Kidney (tissue), 14 donors: ENCODE measurements around the gene VSX1. TPM values are rescaled to one million over a fixed set of nuclear protein-coding genes. Genes with fewer than 3 reads are reported as not detected.

Experiments
- DNase-seq, 5 donors: peaks; one replicate each; pipeline ENCODE4 v3.0.0-alpha.2; 2013 to 2020
- FAIRE-seq: peaks from 2 replicates; lab custom pipeline; 2012; peaks lifted over from hg19 to GRCh38; lab: Jason Lieb, UNC
- H3K27ac ChIP-seq, 2 donors: one replicate each; pipeline ENCODE4 v1.7.0; 2013; ENCODE audit warnings: low read depth in 2 of 2, low read length in 2 of 2, inconsistent platforms in 1 of 2
- H3K27me3 ChIP-seq: one replicate; pipeline ENCODE4 v1.7.1; 2013; ENCODE audit warnings: low read length, inconsistent platforms; ENCODE audit not compliant: control insufficient read depth, insufficient read depth
- H3K36me3 ChIP-seq, 3 donors: one replicate each; pipeline versions ENCODE4 v1.7.0 to v1.7.1; 2013; ENCODE audit warnings: low read length in 3 of 3, control low read depth in 1 of 3, inconsistent platforms in 1 of 3; ENCODE audit not compliant: insufficient read depth in 3 of 3, control insufficient read depth in 2 of 3
- H3K4me1 ChIP-seq, 3 donors: one replicate each; pipeline versions ENCODE4 v1.7.0 to v1.7.1; 2013; ENCODE audit warnings: low read length in 3 of 3, inconsistent platforms in 1 of 3, low read depth in 1 of 3; ENCODE audit not compliant: control insufficient read depth in 2 of 3, insufficient read depth in 2 of 3
- H3K4me3 ChIP-seq, 3 donors: one replicate each; pipeline versions ENCODE4 v1.7.0 to v1.8.1; 2013; ENCODE audit warnings: low read length in 3 of 3, control low read depth in 1 of 3, inconsistent platforms in 1 of 3
- H3K9ac ChIP-seq, 3 donors: one replicate each; pipeline versions ENCODE4 v1.7.0 to v1.7.1; 2013; ENCODE audit warnings: low read length in 3 of 3, control low read depth in 1 of 3, inconsistent platforms in 1 of 3
- H3K9me3 ChIP-seq, 3 donors: one replicate each; pipeline versions ENCODE4 v1.7.0 to v1.7.1; 2013; ENCODE audit warnings: low read length in 3 of 3, control low read depth in 1 of 3, inconsistent platforms in 1 of 3; ENCODE audit not compliant: control insufficient read depth in 2 of 3, insufficient read depth in 1 of 3
- intact Hi-C: fragments of 100-400 bp; cut with DNase I; formaldehyde crosslinking; loops from one replicate; pipeline ENCODE4 v1.11.1; 2022
- polyA plus RNA-seq: library from polyadenylated mRNA; stranded (reverse); fragments of 350-450 nt; fragmentation: Illumina TruSeq; extraction: RNeasy Lipid Tissue Mini Kit (QIAGEN cat#74804); gene quantifications from one replicate; pipeline ENCODE4 v1.2.3, GENCODE V29; 2014; ENCODE audit warnings: low read depth, low replicate concordance; ENCODE audit not compliant: insufficient read depth
- total RNA-seq: library from RNA; stranded (reverse); fragmentation: NEBNext Ultra II Directional; extraction: Animal tissue kit (Norgen Biotek cat#: 25700); gene quantifications from one replicate; pipeline ENCODE4 v1.2.1, GENCODE V29; 2021
- TF ChIP-seq, protein P1 (sequence below): IDR thresholded peaks from 3 replicates; pipeline ENCODE4 v1.5.1; 2012; ENCODE audit warnings: mild to moderate bottlenecking, moderate library complexity, borderline replicate concordance; ENCODE audit not compliant: insufficient read depth; ENCODE audit errors: extremely low read depth
- donor health status: control.
- donor health status: control.
- donor health status: control.
- donor health status: control.
- donor health status: control.
- donor health status: DM: yes; HTN: yes; CAD: no.
- donor health status: Normal renal cell carcinoma (clear cell type).

Gene VSX1
- total and polyA plus RNA-seq, 2 donors from 2014 or later, result 0.41 TPM; not detected in 1

DNA sequence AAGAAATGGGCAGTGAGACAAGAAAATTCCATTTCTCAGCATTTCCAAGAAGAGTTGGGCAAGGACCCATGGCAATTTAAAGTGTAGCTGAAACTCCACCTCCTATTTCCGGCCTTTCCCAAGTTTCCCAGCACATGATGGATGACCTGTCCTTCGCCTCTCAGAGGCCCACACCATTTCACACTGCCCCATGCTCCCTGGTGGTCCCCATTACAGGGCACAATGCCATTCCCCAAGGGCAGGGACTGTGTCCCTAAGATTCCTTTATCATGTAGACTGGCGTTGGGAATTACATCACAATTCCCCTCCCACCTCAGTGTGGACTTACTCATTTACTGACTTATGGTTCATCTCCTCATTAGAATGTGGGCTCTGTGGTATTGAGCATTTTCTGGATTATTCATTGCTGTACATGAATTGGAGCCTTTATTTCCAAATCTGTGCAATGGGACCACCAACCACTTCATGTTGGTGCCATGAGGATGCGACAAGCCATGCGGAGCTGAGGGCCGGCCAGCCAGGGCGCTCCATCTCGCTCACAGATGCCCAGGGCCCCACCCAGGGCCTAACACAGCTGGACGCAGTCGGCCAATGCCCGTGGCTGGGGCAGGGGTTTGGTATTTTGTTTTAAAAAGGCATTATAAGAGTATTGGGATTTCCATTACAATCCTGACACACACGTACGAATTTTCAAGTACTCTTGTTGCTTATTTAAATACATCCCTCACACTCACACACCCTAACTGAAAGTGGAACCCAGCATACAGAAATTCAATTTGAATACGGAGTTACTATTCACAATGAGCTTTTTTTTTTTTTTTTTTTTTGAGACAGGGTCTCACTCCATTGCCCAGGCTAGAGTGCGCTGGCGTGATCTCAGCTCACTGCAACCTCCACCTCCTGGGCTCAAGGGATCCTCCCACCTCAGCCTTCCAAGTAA, 29.4 kb downstream of the VSX1 start:
- no peaks in the 10 kb centered on the region for H3K27me3 ChIP-seq
- DNase-seq (peak in 3 of 5 donors; percentile 38 to 69 (median 60)), FAIRE-seq (no peak)
- intact Hi-C loops, result no loop called here
- peak overlapping the region; percentile 95 to 96 for H3K27ac ChIP-seq
- TF ChIP-seq, protein P1, sequence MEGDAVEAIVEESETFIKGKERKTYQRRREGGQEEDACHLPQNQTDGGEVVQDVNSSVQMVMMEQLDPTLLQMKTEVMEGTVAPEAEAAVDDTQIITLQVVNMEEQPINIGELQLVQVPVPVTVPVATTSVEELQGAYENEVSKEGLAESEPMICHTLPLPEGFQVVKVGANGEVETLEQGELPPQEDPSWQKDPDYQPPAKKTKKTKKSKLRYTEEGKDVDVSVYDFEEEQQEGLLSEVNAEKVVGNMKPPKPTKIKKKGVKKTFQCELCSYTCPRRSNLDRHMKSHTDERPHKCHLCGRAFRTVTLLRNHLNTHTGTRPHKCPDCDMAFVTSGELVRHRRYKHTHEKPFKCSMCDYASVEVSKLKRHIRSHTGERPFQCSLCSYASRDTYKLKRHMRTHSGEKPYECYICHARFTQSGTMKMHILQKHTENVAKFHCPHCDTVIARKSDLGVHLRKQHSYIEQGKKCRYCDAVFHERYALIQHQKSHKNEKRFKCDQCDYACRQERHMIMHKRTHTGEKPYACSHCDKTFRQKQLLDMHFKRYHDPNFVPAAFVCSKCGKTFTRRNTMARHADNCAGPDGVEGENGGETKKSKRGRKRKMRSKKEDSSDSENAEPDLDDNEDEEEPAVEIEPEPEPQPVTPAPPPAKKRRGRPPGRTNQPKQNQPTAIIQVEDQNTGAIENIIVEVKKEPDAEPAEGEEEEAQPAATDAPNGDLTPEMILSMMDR, result no peak
- peaks cover 0 to 3% (median 2%) of the 10 kb centered on the region in 3 donors for H3K36me3 ChIP-seq
- peaks cover 5 to 73% (median 65%) of the 10 kb centered on the region in 3 donors for H3K4me1 ChIP-seq
- H3K4me3 ChIP-seq, result no peak overlapping the region
- peak overlapping the region in 1 of 3 donors; percentile 10 for H3K9ac ChIP-seq
- no peaks in the 10 kb centered on the region for H3K9me3 ChIP-seq

DNA sequence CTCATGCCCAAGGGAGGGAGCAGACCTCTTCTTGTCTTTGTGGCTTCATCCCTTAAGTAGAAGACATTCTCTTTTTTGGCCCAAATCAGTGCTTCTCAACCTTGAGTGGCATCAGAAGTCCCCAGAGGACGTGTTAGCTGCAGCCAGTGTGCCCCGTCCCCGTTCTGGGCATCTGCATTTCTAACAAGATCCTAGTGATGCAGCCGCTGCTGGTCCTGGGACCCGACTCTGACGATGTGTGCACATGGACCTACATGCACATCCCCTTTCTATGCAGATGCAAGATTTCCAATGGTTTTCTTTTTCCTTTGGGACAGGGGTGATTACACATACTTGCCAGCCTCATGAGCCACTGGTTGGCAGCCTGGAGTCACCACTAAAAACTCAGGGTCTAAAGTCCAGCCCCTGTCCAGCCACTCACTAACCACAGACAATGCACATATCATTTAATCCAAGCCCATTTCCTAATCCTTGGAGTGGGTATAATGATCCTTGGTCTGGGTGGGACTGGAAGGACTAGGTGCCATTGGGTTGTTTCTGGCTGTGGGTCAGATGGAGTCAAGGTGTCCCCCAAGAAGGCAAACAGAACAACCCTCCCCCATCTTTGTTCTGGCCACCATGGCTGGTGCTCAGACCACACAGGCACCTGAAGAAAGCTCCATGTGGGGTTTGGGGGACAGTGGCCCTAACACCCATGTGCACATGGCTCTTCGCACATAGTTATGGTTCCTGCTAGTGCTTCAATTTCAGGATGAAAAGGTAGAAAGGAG, 30.4 kb downstream of the VSX1 start:
- DNase-seq (peak in 2 of 5 donors; percentile 3 to 10), FAIRE-seq (no peak)
- no peaks in the 10 kb centered on the region for H3K27me3 ChIP-seq
- peak overlapping the region in 1 of 3 donors; percentile 3 for H3K4me3 ChIP-seq
- intact Hi-C loops, result no loop called here
- H3K9ac ChIP-seq, result no peak overlapping the region
- H3K9me3 ChIP-seq, result no peaks in the 10 kb centered on the region
- TF ChIP-seq, protein P1, result no peak
- peak overlapping the region in 1 of 2 donors; percentile 83 for H3K27ac ChIP-seq
- peaks cover 5 to 75% (median 65%) of the 10 kb centered on the region in 3 donors for H3K4me1 ChIP-seq
- H3K36me3 ChIP-seq, result peaks cover 2 to 13% (median 10%) of the 10 kb centered on the region in 3 donors

DNA sequence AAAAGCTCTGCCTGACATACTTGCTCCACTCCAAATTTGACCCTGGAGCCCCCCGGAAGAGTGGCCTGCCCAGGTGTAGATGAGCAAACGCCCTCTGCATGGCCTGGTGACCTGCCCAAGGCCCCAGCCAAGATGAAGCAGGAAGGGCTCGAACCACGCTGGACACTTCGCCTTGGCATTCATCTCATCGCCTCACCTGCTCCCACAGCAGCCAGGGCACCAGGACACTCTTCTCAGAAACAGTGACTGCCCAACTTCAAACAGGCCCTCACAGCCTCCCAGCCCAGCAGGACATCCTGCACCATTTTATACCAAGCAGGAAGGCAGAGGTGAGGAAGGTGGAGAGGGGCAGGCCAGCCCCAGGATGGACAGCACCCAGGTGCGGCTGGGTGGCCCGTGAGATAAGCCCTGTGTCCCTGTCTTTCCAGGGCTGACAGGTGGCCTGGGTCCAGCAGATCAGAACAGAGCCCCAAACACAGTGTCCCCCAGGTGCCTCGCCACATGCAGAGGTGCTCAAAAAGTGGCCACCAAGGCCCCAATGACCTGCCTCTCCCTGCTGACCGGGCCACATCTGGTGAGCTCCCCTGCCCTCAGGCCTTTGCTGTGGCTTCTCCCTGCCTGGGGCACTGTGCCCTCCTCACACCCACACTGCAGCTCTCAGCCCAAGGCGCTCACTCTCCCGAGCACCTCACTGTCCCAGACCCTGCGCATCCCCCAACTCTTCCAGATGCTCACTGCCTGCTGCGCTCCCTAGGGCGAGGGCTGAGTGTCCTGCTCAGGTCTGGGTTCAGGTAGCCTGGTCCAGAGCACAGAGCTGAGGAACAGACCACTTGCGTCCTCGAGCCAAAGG, 31.2 kb downstream of the VSX1 start:
- peak in 3 of 5 donors; percentile 5 to 50 (median 30) for DNase-seq
- Histone ChIP-seq H3K36me3 (peaks cover 2 to 14% (median 10%) of the 10 kb centered on the region in 3 donors), H3K9ac (no peak overlapping the region), H3K4me3 (no peak overlapping the region), H3K4me1 (peaks cover 5 to 71% (median 60%) of the 10 kb centered on the region in 3 donors), H3K27ac (peak overlapping the region; percentile 19 to 59), H3K9me3 (no peaks in the 10 kb centered on the region), H3K27me3 (no peaks in the 10 kb centered on the region)
- FAIRE-seq, result no peak
- intact Hi-C loops, result no loop called here
- TF ChIP-seq, protein P1, result no peak
